ENCODE results near the gene RBM3.
"Not testable (repeated sequence)": the region's sequence is repeated elsewhere in the genome, so short reads cannot be mapped to it uniquely, and the experiment has no call there.

Gene RBM3

GRCh38 chrX:48574270-48575266 is at the start of gene RBM3:
Gene RBM3 (plus strand): TSS chrX:48574484. CDS start chrX:48575181, 697 bp downstream.
- peak; percentile 40 for TF ChIP-seq CTCF (conservative IDR thresholded peaks at IDR 0.05; ENCODE audit: low read length)
- peak within 1 kb of the TSS; percentile 90 for H3K4me3 ChIP-seq (ENCODE audit: low read length)
- DNase-seq (ENCODE audit: low read depth): peak; percentile 94

- not testable (repeated sequence) for H3K4me3 ChIP-seq (ENCODE audit: low read length)
- DNase-seq (ENCODE audit: low read depth): peak; percentile 41
Measured at GRCh38 chrX:48525853-48526252, 48.4 kb upstream of the RBM3 start.

GRCh38 chrX:48530736-48531135 is 43.5 kb upstream of the RBM3 start:
- TF ChIP-seq CTCF (conservative IDR thresholded peaks at IDR 0.05; ENCODE audit: low read length): no peak
- no peak overlapping the region for H3K4me3 ChIP-seq (ENCODE audit: low read length)
- peak; percentile 35 for DNase-seq (ENCODE audit: low read depth)

GRCh38 chrX:48531358-48531959 is 42.8 kb upstream of the RBM3 start:
- peak; percentile 81 for DNase-seq (ENCODE audit: low read depth)

GRCh38 chrX:48532161-48532560 is 42.1 kb upstream of the RBM3 start:
- no peak for TF ChIP-seq CTCF (conservative IDR thresholded peaks at IDR 0.05; ENCODE audit: low read length)
- H3K4me3 ChIP-seq (ENCODE audit: low read length): no peak overlapping the region
- DNase-seq (ENCODE audit: low read depth): no peak

More at GRCh38 chrX:48531358-48531959, 42.8 kb upstream of the RBM3 start:
- TF ChIP-seq CTCF (conservative IDR thresholded peaks at IDR 0.05; ENCODE audit: low read length): no peak
- H3K4me3 ChIP-seq (ENCODE audit: low read length): no peak overlapping the region

GRCh38 chrX:48533165-48533564 is 41.1 kb upstream of the RBM3 start:
- H3K4me3 ChIP-seq (ENCODE audit: low read length): no peak overlapping the region
- DNase-seq (ENCODE audit: low read depth): no peak
- TF ChIP-seq CTCF (conservative IDR thresholded peaks at IDR 0.05; ENCODE audit: low read length): no peak

- TF ChIP-seq CTCF (conservative IDR thresholded peaks at IDR 0.05; ENCODE audit: low read length): no peak
- DNase-seq (ENCODE audit: low read depth): no peak
- peak overlapping the region; percentile 82 for H3K4me3 ChIP-seq (ENCODE audit: low read length)
Measured at GRCh38 chrX:48538641-48539344, 35.5 kb upstream of the RBM3 start.
